GM12878 (cell line): ENCODE data around the gene SNX2.

Source experiments
- BHLHE40 ChIP-seq, 2 experiments: fragments of 450-650 bp in 1 of 2; IDR thresholded peaks; 2 replicates each; pipeline ENCODE4 v1.6.1; 2011 to 2017; ENCODE audit warnings: low read depth in 2 of 2, borderline replicate concordance in 1 of 2, improper control_type of control experiment in 1 of 2, low read length in 1 of 2, mild to moderate bottlenecking in 1 of 2
- HDAC6 ChIP-seq: fragments of 200-600 bp; sonication (generic); IDR thresholded peaks from one replicate; pipeline ENCODE4 v1.8.0; 2017; ENCODE audit warnings: antibody characterized with exemption; ENCODE audit not compliant: unreplicated experiment
- JUND ChIP-seq: IDR thresholded peaks from 2 replicates; pipeline ENCODE4 v1.6.1; 2012; ENCODE audit warnings: low read depth, mild to moderate bottlenecking, low read length, improper control_type of control experiment, moderate library complexity
- TF ChIP-seq, protein P1 (sequence below), 3 experiments: IDR thresholded peaks in 2 of 3; conservative IDR thresholded peaks in 1 of 3; 2 replicates each; pipeline ENCODE4 v1.5.1; 2011; ENCODE audit warnings: low read depth in 3 of 3, low read length in 3 of 3, mild to moderate bottlenecking in 3 of 3, control low read depth in 2 of 3, moderate library complexity in 2 of 3, inconsistent platforms in 1 of 3, mixed read lengths in 1 of 3; ENCODE audit not compliant: control insufficient read depth in 2 of 3, insufficient read depth in 1 of 3; ENCODE audit errors: extremely low read depth in 1 of 3

DNA sequence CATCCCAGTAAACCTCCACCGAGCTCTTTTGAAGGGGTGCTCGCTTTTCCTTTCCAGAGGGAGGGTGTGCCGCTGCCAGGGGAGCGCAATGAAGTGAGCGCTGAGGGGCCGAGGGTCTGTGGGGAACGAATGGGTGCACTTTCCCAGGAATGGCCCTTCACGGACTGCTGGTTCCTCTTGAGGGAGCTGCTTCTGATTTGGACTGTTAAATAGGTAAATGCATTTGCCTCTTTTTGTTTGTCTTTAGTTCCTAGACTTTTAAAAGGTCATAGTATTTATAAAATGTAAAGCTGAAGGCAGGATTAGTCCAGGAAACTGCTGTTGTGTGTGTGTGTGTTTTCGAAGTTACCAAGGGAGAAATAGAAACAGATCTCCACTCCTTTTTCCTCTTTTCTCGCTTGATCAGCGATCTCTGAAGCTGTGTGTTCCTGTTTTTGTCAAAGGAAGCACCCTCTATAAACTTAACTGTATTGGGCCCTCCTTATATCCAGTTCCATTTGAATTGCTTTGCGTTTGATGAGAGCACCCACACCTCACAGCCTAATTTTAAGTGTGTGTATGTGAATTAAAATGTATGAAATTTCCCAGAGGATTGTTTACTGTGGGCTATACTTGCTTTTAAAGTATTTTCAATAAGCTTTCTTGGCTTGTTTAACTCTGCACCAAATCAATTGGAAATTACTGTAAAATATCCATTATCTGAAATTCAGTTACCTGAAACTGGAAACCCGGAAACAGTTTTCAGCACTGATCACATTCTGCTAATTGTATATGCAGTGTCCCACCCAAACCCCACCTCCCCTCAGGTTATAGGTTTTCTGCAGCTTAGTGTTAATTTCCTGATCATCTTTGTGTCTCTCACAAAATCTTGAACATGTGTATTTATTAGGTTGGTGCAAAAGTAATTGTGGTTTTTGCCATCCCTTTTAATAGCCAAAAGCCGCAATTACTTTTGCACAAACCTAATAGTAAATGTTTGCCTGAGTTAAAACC, 966 bp downstream of the SNX2 start:
- TF ChIP-seq JUND (no peak), HDAC6 (no peak), BHLHE40 (IDR thresholded peaks at IDR 0.05; ENCODE audit: borderline replicate concordance in 1 of 2, low read depth in 2 of 2, low read length in 1 of 2) (no peak)
- TF ChIP-seq, protein P1, sequence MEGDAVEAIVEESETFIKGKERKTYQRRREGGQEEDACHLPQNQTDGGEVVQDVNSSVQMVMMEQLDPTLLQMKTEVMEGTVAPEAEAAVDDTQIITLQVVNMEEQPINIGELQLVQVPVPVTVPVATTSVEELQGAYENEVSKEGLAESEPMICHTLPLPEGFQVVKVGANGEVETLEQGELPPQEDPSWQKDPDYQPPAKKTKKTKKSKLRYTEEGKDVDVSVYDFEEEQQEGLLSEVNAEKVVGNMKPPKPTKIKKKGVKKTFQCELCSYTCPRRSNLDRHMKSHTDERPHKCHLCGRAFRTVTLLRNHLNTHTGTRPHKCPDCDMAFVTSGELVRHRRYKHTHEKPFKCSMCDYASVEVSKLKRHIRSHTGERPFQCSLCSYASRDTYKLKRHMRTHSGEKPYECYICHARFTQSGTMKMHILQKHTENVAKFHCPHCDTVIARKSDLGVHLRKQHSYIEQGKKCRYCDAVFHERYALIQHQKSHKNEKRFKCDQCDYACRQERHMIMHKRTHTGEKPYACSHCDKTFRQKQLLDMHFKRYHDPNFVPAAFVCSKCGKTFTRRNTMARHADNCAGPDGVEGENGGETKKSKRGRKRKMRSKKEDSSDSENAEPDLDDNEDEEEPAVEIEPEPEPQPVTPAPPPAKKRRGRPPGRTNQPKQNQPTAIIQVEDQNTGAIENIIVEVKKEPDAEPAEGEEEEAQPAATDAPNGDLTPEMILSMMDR (IDR thresholded peaks at IDR 0.05 in 2 of 3, conservative IDR thresholded peaks at IDR 0.05 in 1 of 3; ENCODE audit: control insufficient read depth in 2 of 3, extremely low read depth in 1 of 3, insufficient read depth in 1 of 3, low read depth in 3 of 3, low read length in 3 of 3) = no peak
